ENCODE data around the gene FNBP1L. TPM values are rescaled to one million over a fixed set of nuclear protein-coding genes. Genes with fewer than 3 reads are reported as not detected.

The FNBP1L gene
- total and polyA plus RNA-seq, 3 donors from 2014 or later: 21.9 to 54.4 (median 46.5) TPM

DNA sequence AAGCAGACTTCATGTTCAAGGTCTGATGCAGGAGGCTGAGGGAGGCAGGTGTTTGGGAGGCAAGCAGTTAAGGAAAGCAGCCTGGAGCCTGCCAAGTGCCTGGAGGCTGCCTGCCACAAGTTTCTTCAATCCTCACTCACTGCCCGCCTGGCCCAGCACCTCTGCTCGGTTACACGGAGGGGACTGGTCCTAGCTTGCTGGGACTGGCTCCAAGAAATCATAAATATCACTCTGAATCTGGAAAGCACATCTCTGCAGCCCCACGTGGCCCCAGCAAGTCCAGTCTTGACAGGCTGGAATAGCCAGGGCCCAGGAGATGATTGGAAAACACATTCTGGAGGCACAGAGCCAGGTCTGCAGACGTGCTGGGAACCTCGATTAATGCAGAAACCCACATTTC is 149.8 kb downstream of the FNBP1L start:
- Histone ChIP-seq H3K4me1 (peaks cover 39% of the 10 kb centered on the region), H3K27me3 (no peaks in the 10 kb centered on the region), H3K4me3 (no peak overlapping the region), H3K9me3 (no peaks in the 10 kb centered on the region), H3K27ac (no peak overlapping the region), H3K36me3 (ENCODE audit: low read depth, missing control alignments) (no peaks in the 10 kb centered on the region)
- intact Hi-C loops (cut with DNase I; ENCODE audit: low total_unique reads): no loop called here
- 47 to 54% methylated on average over 3 to 6 of the region's 6 CpGs for WGBS, 2 donors
- no peak for DNase-seq
- TF ChIP-seq POLR2A (IDR thresholded peaks at IDR 0.05): no peak
- TF ChIP-seq, protein P1, sequence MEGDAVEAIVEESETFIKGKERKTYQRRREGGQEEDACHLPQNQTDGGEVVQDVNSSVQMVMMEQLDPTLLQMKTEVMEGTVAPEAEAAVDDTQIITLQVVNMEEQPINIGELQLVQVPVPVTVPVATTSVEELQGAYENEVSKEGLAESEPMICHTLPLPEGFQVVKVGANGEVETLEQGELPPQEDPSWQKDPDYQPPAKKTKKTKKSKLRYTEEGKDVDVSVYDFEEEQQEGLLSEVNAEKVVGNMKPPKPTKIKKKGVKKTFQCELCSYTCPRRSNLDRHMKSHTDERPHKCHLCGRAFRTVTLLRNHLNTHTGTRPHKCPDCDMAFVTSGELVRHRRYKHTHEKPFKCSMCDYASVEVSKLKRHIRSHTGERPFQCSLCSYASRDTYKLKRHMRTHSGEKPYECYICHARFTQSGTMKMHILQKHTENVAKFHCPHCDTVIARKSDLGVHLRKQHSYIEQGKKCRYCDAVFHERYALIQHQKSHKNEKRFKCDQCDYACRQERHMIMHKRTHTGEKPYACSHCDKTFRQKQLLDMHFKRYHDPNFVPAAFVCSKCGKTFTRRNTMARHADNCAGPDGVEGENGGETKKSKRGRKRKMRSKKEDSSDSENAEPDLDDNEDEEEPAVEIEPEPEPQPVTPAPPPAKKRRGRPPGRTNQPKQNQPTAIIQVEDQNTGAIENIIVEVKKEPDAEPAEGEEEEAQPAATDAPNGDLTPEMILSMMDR (IDR thresholded peaks at IDR 0.05): no peak

DNA sequence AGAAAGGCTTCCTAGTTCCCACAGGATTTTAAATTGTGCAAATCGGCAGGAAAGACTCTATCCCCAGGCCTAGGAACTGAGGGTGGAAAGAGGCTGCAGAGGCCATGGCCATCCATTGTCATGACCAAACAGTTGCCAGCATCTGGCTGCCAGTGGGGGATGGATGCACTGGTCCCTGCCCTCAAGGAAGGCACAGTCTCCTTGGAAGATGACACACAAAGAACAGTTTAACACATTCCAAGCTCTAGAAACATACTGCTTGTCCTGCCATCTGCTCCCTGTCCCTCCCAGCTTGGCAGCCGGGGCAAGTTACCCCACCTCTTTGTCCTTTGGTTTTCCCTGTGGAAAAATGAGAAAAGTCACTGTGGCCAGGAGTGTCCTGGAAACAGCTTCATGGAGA is 150.5 kb downstream of the FNBP1L start:
- Histone ChIP-seq H3K4me1 (peaks cover 40% of the 10 kb centered on the region), H3K4me3 (no peak overlapping the region), H3K9me3 (no peaks in the 10 kb centered on the region), H3K27ac (no peak overlapping the region), H3K27me3 (no peaks in the 10 kb centered on the region), H3K36me3 (ENCODE audit: low read depth, missing control alignments) (no peaks in the 10 kb centered on the region)
- no peak for DNase-seq
- TF ChIP-seq POLR2A (IDR thresholded peaks at IDR 0.05): no peak
- TF ChIP-seq, protein P1 (IDR thresholded peaks at IDR 0.05): no peak
- intact Hi-C loops (cut with DNase I; ENCODE audit: low total_unique reads): no loop called here
- WGBS, 2 donors: 85 to 89% methylated on average over 2 of the region's 2 CpGs

DNA sequence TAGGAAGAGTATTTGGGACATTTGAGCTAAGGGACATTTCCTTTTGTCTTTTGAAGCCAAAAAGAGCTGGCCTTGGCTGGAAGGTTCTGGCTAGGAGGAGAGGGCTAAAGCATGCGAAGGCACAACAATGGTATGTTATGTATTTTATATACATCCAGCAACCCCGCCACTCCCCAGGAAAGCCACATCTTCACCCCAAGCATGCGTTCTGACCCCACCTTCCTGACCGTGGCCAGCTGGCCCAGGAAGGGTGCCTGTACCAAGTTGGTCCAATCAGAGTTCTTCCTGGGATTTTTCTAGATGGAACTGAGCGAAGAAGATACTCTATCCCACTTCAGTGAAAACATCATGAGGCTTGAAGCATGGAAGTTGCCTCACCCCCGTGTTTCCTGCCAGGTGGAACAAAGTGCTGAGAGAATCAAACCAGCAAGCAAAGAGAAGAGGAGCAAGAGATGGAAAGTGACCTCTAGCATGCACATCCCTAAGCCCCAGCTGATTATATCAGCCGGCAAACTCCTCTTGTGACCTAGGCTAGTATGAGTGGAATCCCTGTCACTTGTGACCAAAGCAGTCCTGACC is 151.0 kb downstream of the FNBP1L start:
- TF ChIP-seq, protein P1 (IDR thresholded peaks at IDR 0.05): no peak
- no peak for TF ChIP-seq POLR2A (IDR thresholded peaks at IDR 0.05)
- WGBS, 2 donors: 87 to 90% methylated on average over 7 of the region's 7 CpGs
- intact Hi-C loops (cut with DNase I; ENCODE audit: low total_unique reads): no loop called here

DNA sequence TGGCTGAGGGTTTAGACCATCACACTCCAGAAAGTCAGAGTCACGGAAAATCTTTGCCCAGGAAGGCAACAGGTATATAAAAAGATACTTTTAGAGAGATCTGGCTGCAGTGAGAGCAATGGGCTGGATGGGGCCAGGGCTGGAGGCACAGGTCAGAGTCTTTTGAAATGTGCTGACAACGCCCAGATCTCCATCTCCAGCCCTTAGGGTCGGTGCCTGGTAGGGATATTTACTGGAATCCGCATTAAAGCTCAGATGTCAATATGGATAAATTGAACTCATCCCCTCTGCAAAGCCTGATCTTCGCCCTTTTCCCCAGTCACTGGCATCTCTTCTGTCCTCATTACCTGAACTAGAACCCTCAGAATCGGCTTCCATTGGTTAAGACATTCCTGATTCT is 151.6 kb downstream of the FNBP1L start:
- Histone ChIP-seq H3K9me3 (no peaks in the 10 kb centered on the region), H3K4me3 (no peak overlapping the region), H3K36me3 (ENCODE audit: low read depth, missing control alignments) (no peaks in the 10 kb centered on the region), H3K27ac (peak overlapping the region in 1 of 2 donors; percentile 70), H3K4me1 (peaks cover 40% of the 10 kb centered on the region), H3K27me3 (no peaks in the 10 kb centered on the region)
- intact Hi-C loops (cut with DNase I; ENCODE audit: low total_unique reads): no loop called here
- TF ChIP-seq, protein P1 (IDR thresholded peaks at IDR 0.05): no peak
- TF ChIP-seq POLR2A (IDR thresholded peaks at IDR 0.05): no peak
- DNase-seq: no peak
- 87 to 95% methylated on average over 6 of the region's 6 CpGs for WGBS, 2 donors

More for the DNA sequence above, 151.0 kb downstream of the FNBP1L start:
- Histone ChIP-seq H3K4me3 (no peak overlapping the region), H3K4me1 (peaks cover 40% of the 10 kb centered on the region), H3K9me3 (no peaks in the 10 kb centered on the region), H3K36me3 (ENCODE audit: low read depth, missing control alignments) (no peaks in the 10 kb centered on the region), H3K27me3 (no peaks in the 10 kb centered on the region), H3K27ac (no peak overlapping the region)
- no peak for DNase-seq

DNA sequence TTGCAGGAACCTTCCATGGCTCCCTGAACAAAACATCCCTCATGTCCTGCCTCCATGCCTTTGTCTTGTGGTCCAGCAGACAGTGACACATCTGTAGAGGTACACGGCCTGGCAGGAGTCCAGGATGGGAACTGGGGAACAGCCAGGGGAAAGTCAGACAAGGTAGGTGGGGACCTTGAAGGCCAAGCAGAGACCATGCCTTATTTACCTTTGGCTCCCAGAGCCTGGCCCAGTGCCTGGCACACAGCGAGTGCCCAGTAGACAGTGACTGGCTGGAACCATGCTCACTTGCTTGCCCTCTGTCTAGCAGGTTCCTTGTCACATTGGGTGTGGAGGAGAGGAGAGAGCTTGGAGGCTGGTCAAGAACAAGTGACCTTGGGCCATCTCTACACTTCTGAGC is 152.7 kb downstream of the FNBP1L start:
- Histone ChIP-seq H3K9me3 (no peaks in the 10 kb centered on the region), H3K4me1 (peaks cover 35% of the 10 kb centered on the region), H3K4me3 (no peak overlapping the region), H3K36me3 (ENCODE audit: low read depth, missing control alignments) (no peaks in the 10 kb centered on the region), H3K27ac (peak overlapping the region; percentile 59 to 70), H3K27me3 (no peaks in the 10 kb centered on the region)
- WGBS, 2 donors: 81 to 100% methylated on average over 1 to 2 of the region's 2 CpGs
- DNase-seq: peak; percentile 63
- no peak for TF ChIP-seq POLR2A (IDR thresholded peaks at IDR 0.05)
- TF ChIP-seq, protein P1 (IDR thresholded peaks at IDR 0.05): no peak
- intact Hi-C loops (cut with DNase I; ENCODE audit: low total_unique reads): no loop called here

Measured in testis (tissue), 3 donors.